Stimulated activated naive CD4-positive, alpha-beta T cell treated with Interleukin-2 at 50 U/mL for 16 hours (primary cell): ENCODE measurements around the gene DCDC1.
"Not testable (repeated sequence)": the region's sequence is repeated elsewhere in the genome, so short reads cannot be mapped to it uniquely, and the experiment has no call there.

ENCODE experiments used
- DNase-seq: peaks from one replicate; lab custom pipeline; 2025; lab: John Stamatoyannopoulos, UW

The DCDC1 gene

GRCh38 chr11:30990625-30991296, 378.8 kb downstream of the DCDC1 start:
- no peak for DNase-seq

GRCh38 chr11:30987819-30988218, 381.7 kb downstream of the DCDC1 start:
- DNase-seq: no peak

GRCh38 chr11:30985536-30985935, 384.0 kb downstream of the DCDC1 start:
- DNase-seq: no peak

DNA sequence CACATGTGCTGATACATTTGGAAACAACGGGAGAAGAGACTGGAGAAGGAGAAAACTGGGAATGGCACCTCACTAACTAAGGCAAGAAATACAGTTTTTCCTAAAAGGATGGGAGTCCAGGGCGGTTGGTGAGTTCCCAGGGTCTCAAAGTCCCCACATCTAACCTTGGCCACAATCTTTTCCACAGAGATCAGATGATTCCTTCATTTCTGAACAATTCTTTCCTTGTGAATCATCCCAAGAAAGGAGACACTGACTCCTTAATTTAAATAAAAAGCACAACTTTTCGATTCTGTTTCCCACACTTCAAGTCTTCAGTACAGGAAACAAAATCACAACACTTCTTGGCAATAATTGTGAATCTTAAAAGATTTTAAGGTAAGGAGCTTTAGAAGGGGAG, 384.7 kb downstream of the DCDC1 start:
- no peak for DNase-seq

- DNase-seq: no peak
Observed at GRCh38 chr11:30984442-30984816, 385.1 kb downstream of the DCDC1 start.

DNA sequence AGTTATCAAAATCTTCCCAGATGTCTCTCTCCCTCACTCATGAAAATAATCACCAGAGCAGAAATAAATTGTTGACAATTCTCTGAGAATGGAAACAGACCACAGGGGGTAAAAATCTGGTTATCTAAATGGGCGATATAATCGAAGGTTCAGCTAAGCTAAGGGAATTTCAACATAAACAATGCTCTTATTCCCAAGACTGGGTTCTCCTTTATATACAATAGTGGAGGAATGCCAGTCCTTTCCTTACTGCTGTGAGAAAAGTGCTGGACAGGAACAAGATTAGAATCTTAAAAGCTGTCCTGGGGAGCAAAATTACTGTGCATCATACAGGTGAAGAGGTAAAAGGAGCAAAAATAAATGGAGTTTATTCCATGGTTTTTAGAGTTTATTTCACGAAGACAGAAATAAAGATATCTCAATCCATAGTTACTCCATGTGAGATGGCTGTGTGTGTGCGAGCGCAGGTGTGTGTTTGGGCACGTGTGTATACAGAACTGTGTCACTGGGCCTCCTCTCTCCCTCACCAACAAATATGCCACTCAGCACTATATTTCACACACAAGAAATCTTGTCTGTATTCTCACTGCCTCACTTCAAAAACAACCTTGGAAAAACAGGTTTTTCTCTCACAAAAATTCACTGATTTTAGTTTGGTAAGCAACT, 385.6 kb downstream of the DCDC1 start:
- no peak for DNase-seq

GRCh38 chr11:30983143-30983542, 386.4 kb downstream of the DCDC1 start:
- DNase-seq: no peak

DNA sequence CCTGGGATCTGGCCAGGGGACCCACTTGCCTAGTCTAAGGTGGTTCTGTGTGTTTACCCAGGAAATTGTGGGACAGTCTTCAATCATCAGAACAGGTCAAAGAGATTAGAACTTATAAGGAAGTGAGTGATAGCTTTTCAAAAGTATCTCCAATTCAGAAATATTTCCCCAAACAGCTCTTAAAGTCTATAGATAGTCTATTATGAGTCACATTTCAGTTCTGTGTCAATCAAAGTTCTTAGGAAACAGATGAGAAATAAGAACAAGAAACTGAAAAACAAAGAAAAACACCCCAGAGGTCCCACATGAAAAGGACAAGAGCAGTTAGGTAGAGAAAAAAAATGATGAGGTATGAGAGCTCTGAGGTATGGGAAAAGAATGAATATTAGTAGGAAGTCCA, 402.0 kb downstream of the DCDC1 start:
- DNase-seq: no peak

DNA sequence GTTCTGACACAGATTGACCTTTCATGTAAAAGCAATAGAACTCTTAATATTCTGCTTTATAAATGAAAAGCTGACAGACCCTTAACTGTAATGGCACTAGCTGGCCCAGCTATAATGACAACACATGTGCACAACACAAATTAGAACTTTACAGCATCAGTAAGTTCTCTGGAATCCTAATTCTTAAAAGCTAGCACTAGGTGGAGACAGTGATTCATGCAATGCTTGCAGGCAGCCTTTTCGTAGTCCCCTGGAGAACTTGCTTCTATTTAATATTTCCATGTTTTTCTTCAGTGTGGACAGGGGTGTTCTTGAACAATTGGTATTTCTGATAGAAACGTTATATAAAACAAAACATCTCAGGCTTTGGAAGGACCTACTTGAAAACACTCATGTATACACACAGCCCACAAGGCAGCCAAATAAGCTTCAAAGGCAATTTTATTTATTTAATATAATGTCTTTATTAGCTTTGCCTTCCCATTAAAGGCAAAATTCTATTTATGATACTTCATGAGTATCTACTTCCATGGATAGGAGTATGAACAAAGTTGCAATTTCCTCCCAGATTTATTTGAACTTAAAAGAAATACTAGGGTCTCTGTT, 409.0 kb downstream of the DCDC1 start:
- DNase-seq: no peak

DNA sequence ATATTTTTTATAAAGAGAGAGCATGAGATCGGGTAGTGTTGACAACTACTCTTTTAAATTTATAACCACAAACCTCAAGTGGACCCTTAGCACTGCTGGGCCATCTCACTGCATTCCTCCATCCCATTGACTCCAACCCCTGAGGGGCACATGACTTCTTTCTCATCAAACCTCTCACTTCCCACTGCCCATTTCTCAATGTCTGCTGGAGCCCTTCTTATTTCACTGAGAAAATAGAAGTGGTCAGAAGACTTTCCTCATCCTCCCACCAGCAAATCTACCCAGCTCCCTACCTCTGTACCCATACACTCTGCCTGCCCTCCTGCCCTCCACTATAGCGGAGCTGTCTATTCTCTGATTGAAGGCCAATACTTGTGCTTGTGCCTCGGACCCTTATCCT, 412.8 kb downstream of the DCDC1 start:
- DNase-seq: no peak

GRCh38 chr11:30949838-30950237, 419.7 kb downstream of the DCDC1 start:
- no peak for DNase-seq

DNA sequence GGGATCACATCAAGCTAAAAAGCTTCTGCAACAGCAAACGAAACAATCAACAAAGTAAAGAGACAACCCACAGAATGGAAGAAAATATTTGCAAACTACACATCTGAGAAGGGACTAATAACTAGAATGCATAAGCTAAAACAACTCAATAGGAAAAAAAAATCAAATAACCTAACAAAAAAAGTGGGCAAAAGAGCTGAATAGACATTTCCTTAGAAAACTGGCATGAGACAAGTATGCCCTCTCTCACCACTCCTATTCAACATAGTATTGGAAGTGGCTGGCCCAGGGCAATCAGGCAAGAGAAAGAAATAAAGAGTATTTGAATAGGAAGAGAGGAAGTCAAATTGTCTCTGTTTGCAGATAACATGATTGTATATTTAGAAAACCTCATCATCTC, 421.8 kb downstream of the DCDC1 start:
- DNase-seq: not testable (repeated sequence)

GRCh38 chr11:30938810-30939209, 430.7 kb downstream of the DCDC1 start:
- no peak for DNase-seq

DNA sequence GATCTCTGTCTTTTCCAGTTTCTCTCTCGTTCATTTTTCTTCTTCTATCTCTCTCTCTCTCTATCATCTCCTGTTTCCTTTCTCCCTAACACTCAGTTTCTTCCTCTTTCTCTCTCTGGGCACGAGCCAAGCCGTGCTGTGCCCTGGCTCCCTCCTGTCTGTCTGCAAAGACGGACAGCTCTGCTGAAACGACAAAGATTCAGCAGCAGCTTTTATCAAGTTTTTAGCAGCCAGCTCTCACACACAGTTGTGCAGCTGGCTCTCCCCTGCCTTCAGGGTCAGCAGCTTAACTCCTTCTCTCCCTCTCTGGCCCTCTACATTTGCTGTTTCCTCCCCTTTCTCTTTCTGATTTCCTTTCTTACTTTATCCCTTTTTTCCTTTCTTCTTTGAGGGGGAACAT, 431.4 kb downstream of the DCDC1 start:
- no peak for DNase-seq

DNA sequence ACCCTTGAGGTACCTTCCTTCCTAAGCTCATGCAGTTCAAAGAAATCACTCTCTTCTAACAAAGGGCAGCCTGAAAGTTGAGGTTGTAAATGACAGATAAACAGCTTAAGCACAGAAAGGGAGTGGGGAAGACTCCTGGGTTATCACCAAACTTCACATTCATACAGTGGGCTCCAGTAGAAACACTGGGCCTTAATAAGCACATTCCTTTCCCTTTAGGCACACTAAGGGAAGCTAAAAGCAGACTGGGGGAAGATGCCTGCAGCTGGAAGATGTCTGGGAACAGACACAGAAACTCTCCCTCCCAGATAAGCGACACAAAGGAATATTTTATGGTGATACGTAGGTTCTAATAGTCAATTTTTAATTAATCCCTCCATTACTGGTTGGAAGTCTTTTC, 433.0 kb downstream of the DCDC1 start:
- no peak for DNase-seq

DNA sequence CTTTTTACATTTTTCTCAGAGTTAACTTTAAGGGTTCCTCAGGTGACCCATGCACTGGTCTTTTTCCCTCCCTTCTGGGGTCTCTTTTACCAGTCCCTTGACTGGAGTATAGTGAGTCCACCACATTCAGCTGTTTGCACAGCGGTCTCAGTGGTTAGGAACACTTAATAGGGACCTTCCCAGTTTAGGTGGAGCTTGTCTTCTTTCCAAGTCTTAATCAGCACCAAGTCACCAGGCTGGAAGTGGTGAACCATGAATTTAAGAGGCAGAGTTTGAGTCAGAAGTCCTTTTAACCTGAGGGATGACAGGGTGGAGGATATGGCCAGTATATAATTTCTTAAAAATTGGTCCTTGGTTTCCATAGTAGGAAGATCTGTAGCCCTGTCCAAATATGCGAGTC, 433.7 kb downstream of the DCDC1 start:
- no peak for DNase-seq

- no peak for DNase-seq
Observed at GRCh38 chr11:30926130-30926529, 443.4 kb downstream of the DCDC1 start.

GRCh38 chr11:30921811-30922210, 447.7 kb downstream of the DCDC1 start:
- DNase-seq: no peak

GRCh38 chr11:30919389-30920152, 450.0 kb downstream of the DCDC1 start:
- no peak for DNase-seq

GRCh38 chr11:30917859-30918478, 451.6 kb downstream of the DCDC1 start:
- DNase-seq: no peak

GRCh38 chr11:30917266-30917665, 452.3 kb downstream of the DCDC1 start:
- DNase-seq: no peak

DNA sequence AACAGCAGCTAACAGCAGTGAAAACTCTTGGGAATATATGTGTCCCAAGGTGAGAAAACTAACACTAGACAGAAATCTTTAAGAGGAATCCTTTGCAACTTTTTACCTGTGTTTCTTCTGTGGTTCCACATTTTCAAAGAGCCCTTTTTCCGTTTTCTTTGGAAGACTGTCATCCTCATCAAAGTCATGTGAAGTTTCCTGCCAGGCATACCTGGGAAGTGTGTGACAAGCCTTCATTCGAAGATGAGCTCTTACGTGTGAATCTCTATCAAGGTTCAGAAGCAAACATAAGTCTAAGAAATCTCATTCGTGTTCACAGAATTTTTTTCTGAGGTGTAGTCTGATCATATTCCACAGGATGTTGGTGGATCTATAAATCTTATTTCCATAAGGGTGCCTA, 452.8 kb downstream of the DCDC1 start:
- DNase-seq: no peak
